Measurements from ENCODE around the gene ANO2. TPM values are rescaled to one million over a fixed set of nuclear protein-coding genes. Genes with fewer than 3 reads are reported as not detected.

Gene ANO2
- total RNA-seq, 1 experiment from 2014 or later, result not detected

DNA sequence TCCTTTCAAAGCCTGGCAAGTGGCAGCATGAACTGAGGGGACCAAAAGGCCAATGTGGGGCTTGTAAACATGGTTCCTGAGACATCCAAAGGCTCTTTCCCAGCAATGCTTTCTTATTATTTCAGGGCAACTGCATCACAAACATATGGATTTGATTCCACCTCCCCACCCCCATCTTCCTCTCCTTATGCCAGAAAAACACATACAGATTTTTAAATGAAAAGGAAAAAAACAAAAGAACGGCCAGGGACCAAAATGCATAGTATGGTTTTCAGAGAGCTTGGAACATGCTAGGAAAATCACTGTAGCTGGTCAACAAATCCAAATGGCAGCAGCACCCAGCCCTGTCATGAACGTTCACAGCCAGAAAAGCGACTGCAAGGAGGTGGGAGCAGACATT lies 167.6 kb downstream of the ANO2 start:
- Histone ChIP-seq H3K4me3 (ENCODE audit: low read length) (no peak overlapping the region), H3K9ac (ENCODE audit: low read length) (no peak overlapping the region), H3K9me2 (replicated peaks; ENCODE audit: low read length) (no peaks in the 10 kb centered on the region), H3K4me1 (ENCODE audit: insufficient read depth, low read length) (no peaks in the 10 kb centered on the region), H3K79me2 (ENCODE audit: low read length) (no peaks in the 10 kb centered on the region), H4K20me1 (ENCODE audit: low read length) (no peaks in the 10 kb centered on the region), H3K36me3 (ENCODE audit: low read depth, low read length) (no peaks in the 10 kb centered on the region), H3K4me2 (ENCODE audit: low read length) (no peak overlapping the region), H3K27me3 (ENCODE audit: low read length) (peaks cover 4% of the 10 kb centered on the region; the same call in 1 of the 2 replicates), H3F3A (ENCODE audit: low read length, unreplicated experiment) (no peaks in the 10 kb centered on the region), H2AFZ (ENCODE audit: low read length) (no peak overlapping the region), H3K9me3 (ENCODE audit: low read length) (no peaks in the 10 kb centered on the region), H3K27ac (ENCODE audit: low read length) (no peak overlapping the region)
- TF ChIP-seq, protein P1, sequence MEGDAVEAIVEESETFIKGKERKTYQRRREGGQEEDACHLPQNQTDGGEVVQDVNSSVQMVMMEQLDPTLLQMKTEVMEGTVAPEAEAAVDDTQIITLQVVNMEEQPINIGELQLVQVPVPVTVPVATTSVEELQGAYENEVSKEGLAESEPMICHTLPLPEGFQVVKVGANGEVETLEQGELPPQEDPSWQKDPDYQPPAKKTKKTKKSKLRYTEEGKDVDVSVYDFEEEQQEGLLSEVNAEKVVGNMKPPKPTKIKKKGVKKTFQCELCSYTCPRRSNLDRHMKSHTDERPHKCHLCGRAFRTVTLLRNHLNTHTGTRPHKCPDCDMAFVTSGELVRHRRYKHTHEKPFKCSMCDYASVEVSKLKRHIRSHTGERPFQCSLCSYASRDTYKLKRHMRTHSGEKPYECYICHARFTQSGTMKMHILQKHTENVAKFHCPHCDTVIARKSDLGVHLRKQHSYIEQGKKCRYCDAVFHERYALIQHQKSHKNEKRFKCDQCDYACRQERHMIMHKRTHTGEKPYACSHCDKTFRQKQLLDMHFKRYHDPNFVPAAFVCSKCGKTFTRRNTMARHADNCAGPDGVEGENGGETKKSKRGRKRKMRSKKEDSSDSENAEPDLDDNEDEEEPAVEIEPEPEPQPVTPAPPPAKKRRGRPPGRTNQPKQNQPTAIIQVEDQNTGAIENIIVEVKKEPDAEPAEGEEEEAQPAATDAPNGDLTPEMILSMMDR (conservative IDR thresholded peaks at IDR 0.05; ENCODE audit: low read depth, low read length), result no peak
- no peak for TF ChIP-seq EZH2phosphoT487 (IDR thresholded peaks at IDR 0.05; ENCODE audit: borderline replicate concordance, low read length)
- TF ChIP-seq EZH2 (IDR thresholded peaks at IDR 0.05; ENCODE audit: low read length, unreplicated experiment), result no peak
- no peak for ATAC-seq
- intact Hi-C loops (cut with micrococcal nuclease), result no loop called here
- CTCF ChIA-PET, result no interaction called here
- no peak for DNase-seq
- POLR2A ChIA-PET (ENCODE audit: unreplicated experiment), result no interaction called here
- no TSS peak for BruUV-seq (replicated peaks)

DNA sequence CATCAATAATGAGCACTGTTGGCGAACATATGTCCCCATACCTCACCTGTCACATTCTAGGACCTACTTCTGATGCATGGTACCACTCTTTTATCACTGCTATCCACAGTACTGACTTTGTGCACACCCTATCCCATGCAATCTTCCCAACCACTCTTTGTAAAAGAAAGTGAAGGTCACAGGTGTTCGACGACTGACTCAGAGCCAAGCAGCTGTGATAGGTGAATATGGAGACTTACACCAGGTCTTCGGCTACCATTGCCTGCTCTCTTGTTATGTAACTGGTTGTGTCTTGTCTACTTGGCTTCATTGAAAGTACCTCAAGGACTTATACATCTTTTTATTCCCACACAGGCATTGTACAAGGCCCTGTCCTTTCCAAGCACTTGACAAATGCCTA lies 169.0 kb downstream of the ANO2 start:
- no peaks in the 10 kb centered on the region for H3K36me3 ChIP-seq (ENCODE audit: low read depth, low read length)
- no peaks in the 10 kb centered on the region for H3K79me2 ChIP-seq (ENCODE audit: low read length)
- H3K27ac ChIP-seq (ENCODE audit: low read length), result no peak overlapping the region
- intact Hi-C loops (cut with micrococcal nuclease), result no loop called here
- no peak overlapping the region for H3K4me3 ChIP-seq (ENCODE audit: low read length)
- peaks cover 4% of the 10 kb centered on the region; the same call in 1 of the 2 replicates for H3K27me3 ChIP-seq (ENCODE audit: low read length)
- no peaks in the 10 kb centered on the region for H3F3A ChIP-seq (ENCODE audit: low read length, unreplicated experiment)
- BruUV-seq (replicated peaks), result no TSS peak
- no peak overlapping the region for H3K9ac ChIP-seq (ENCODE audit: low read length)
- DNase-seq (no peak), ATAC-seq (no peak)
- TF ChIP-seq EZH2 (IDR thresholded peaks at IDR 0.05; ENCODE audit: low read length, unreplicated experiment) (no peak), EZH2phosphoT487 (IDR thresholded peaks at IDR 0.05; ENCODE audit: borderline replicate concordance, low read length) (no peak)
- TF ChIP-seq, protein P1 (conservative IDR thresholded peaks at IDR 0.05; ENCODE audit: low read depth, low read length), result no peak
- H3K9me2 ChIP-seq (replicated peaks; ENCODE audit: low read length), result no peaks in the 10 kb centered on the region
- no peaks in the 10 kb centered on the region for H4K20me1 ChIP-seq (ENCODE audit: low read length)
- H3K4me2 ChIP-seq (ENCODE audit: low read length), result no peak overlapping the region
- no peak overlapping the region for H2AFZ ChIP-seq (ENCODE audit: low read length)
- CTCF ChIA-PET, result no interaction called here
- POLR2A ChIA-PET (ENCODE audit: unreplicated experiment), result no interaction called here
- no peaks in the 10 kb centered on the region for H3K4me1 ChIP-seq (ENCODE audit: insufficient read depth, low read length)
- no peaks in the 10 kb centered on the region for H3K9me3 ChIP-seq (ENCODE audit: low read length)

DNA sequence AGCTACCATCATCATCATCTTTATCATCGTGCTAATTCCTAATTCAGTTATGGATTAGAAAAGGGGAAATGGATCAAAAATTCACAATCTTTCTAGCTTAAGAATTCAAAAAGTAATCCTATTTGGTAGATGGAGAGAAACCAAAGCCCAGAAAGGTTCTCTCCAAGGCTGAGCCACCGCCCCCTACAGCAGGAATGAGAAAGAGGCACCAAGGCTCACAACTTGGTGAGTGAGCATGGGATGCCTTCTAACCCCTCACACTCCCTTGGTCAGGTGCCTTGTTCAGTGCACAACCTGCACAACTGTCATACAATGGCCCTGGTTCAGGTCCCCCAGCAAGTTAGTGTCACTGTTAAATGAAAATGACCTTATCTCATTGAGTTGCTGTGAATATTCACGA lies 171.5 kb downstream of the ANO2 start:
- Histone ChIP-seq H3K9ac (ENCODE audit: low read length) (no peak overlapping the region), H3K9me2 (replicated peaks; ENCODE audit: low read length) (no peaks in the 10 kb centered on the region), H3F3A (ENCODE audit: low read length, unreplicated experiment) (no peaks in the 10 kb centered on the region), H3K4me2 (ENCODE audit: low read length) (no peak overlapping the region), H3K27ac (ENCODE audit: low read length) (no peak overlapping the region), H3K4me1 (ENCODE audit: insufficient read depth, low read length) (no peaks in the 10 kb centered on the region), H3K9me3 (ENCODE audit: low read length) (no peaks in the 10 kb centered on the region), H4K20me1 (ENCODE audit: low read length) (no peaks in the 10 kb centered on the region), H3K79me2 (ENCODE audit: low read length) (no peaks in the 10 kb centered on the region), H3K27me3 (ENCODE audit: low read length) (no peaks in the 10 kb centered on the region), H2AFZ (ENCODE audit: low read length) (no peak overlapping the region), H3K4me3 (ENCODE audit: low read length) (no peak overlapping the region), H3K36me3 (ENCODE audit: low read depth, low read length) (no peaks in the 10 kb centered on the region)
- DNase-seq (no peak), ATAC-seq (no peak)
- intact Hi-C loops (cut with micrococcal nuclease), result no loop called here
- no peak for TF ChIP-seq EZH2 (IDR thresholded peaks at IDR 0.05; ENCODE audit: low read length, unreplicated experiment)
- TF ChIP-seq EZH2phosphoT487 (IDR thresholded peaks at IDR 0.05; ENCODE audit: borderline replicate concordance, low read length), result no peak
- TF ChIP-seq, protein P1 (conservative IDR thresholded peaks at IDR 0.05; ENCODE audit: low read depth, low read length), result no peak
- BruUV-seq (replicated peaks), result no TSS peak
- CTCF ChIA-PET, result no interaction called here
- POLR2A ChIA-PET (ENCODE audit: unreplicated experiment), result no interaction called here
